Naive thymus-derived CD8-positive, alpha-beta T cell (primary cell): Measurements from ENCODE around the gene MGMT. TPM values are rescaled to one million over a fixed set of nuclear protein-coding genes. Genes with fewer than 3 reads are reported as not detected.

Experiments used
- ATAC-seq, 2 donors: fragments of 150-1000 bp; cut with Tn5 transposase in 1 of 2; sonication (Bioruptor Pico), chemical (Tn5 transposase) in 1 of 2; 1 replicate in 1 of 2; 2 replicates in 1 of 2; pipeline ENCODE4 v1.10.0; 2021; ENCODE audit warnings: mild to moderate bottlenecking in 2 of 2, moderate library complexity in 2 of 2
- POLR2A ChIA-PET: fragments of 350-600 bp; sonication (Branson Sonifier 250); formaldehyde crosslinking; loops from one replicate; lab custom pipeline; 2021; ENCODE audit warnings: antibody characterized with exemption; lab: Charles Lee
- DNase-seq, 10 donors: peaks; one replicate each; pipeline versions ENCODE4 v3.0.0 to v3.0.0-alpha.2; 2020 to 2022
- H3K27ac Mint-ChIP-seq, 10 donors: one replicate each; pipeline ENCODE4 v1.8.0; 2020 to 2022; ENCODE audit warnings: mild to moderate bottlenecking in 10 of 10, mixed read lengths in 10 of 10, moderate library complexity in 4 of 10, inconsistent platforms in 1 of 10
- H3K27me3 Mint-ChIP-seq, 5 donors: one replicate each; pipeline ENCODE4 v1.8.0; 2021 to 2022; ENCODE audit warnings: mixed read lengths in 5 of 5
- H3K36me3 Mint-ChIP-seq, 3 donors: one replicate each; pipeline ENCODE4 v1.8.0; 2020 to 2022; ENCODE audit warnings: mixed read lengths in 3 of 3, mild to moderate bottlenecking in 2 of 3, inconsistent platforms in 1 of 3
- H3K4me1 Mint-ChIP-seq, 4 donors: one replicate each; pipeline ENCODE4 v1.8.0; 2021 to 2022; ENCODE audit warnings: mixed read lengths in 4 of 4
- H3K4me3 Mint-ChIP-seq, 10 donors: one replicate each; pipeline ENCODE4 v1.8.0; 2020 to 2022; ENCODE audit warnings: mild to moderate bottlenecking in 10 of 10, mixed read lengths in 10 of 10, moderate library complexity in 6 of 10, inconsistent platforms in 1 of 10
- H3K9me3 Mint-ChIP-seq, 9 donors: one replicate each; pipeline ENCODE4 v1.8.0; 2020 to 2022; ENCODE audit warnings: mixed read lengths in 9 of 9, mild to moderate bottlenecking in 3 of 9, inconsistent platforms in 1 of 9, moderate library complexity in 1 of 9
- polyA plus RNA-seq, 3 donors: library from polyadenylated mRNA; unstranded; fragments of 300-500 nt; fragmentation: Illumina TruSeq; gene quantifications; one replicate each; pipeline ENCODE4 v1.2.3, GENCODE V29; 2021
- total RNA-seq, 8 experiments: library from RNA in 2 of 8; stranded (reverse) in 2 of 8; gene quantifications; one replicate each; pipeline ENCODE4 v1.2.3 and lab custom pipeline; 2021 to 2026

Gene MGMT
- total and polyA plus RNA-seq, 5 experiments from 2014 or later = 18.9 to 41.7 (median 32.2) TPM

- Mint-ChIP-seq H3K4me1 (no peaks in the 10 kb centered on the region), H3K4me3 (no peak overlapping the region), H3K27ac (no peak overlapping the region), H3K9me3 (peaks cover 12 to 43% (median 36%) of the 10 kb centered on the region in 9 donors), H3K36me3 (peaks cover 5 to 29% (median 13%) of the 10 kb centered on the region in 3 donors), H3K27me3 (peaks cover 0 to 13% (median 10%) of the 10 kb centered on the region in 5 donors)
- no peak for ATAC-seq
- POLR2A ChIA-PET = no interaction called here
- DNase-seq = no peak
Observed at GRCh38 chr10:129808092-129808983, 341.3 kb downstream of the MGMT start.

GRCh38 chr10:129809431-129809830, 342.4 kb downstream of the MGMT start:
- H3K27me3 Mint-ChIP-seq = peaks cover 0 to 13% (median 10%) of the 10 kb centered on the region in 5 donors
- POLR2A ChIA-PET = no interaction called here
- H3K4me1 Mint-ChIP-seq = no peaks in the 10 kb centered on the region
- peaks cover 6 to 34% (median 25%) of the 10 kb centered on the region in 9 donors for H3K9me3 Mint-ChIP-seq
- DNase-seq (no peak), ATAC-seq (no peak)
- peaks cover 3 to 18% (median 8%) of the 10 kb centered on the region in 3 donors for H3K36me3 Mint-ChIP-seq
- H3K27ac Mint-ChIP-seq = no peak overlapping the region
- no peak overlapping the region for H3K4me3 Mint-ChIP-seq

DNA sequence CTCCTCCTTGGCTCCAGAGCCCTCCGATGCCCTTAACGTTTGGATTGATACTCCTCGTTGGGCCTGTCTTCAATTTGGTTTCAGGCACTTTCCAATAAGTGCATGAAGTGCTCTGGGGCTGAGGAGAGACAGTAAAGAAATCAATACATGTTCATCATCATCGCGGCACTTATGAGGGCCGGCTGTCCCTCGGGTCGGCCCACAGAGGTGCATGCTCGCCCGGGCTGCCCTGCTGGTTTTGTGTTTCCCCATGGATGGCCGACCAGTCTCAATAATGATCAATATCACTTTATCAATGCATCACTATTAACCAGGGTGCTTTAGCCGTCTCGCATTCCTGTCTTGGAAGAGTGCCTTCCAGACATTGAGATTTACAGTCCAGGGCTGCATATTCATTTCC, 342.8 kb downstream of the MGMT start:
- Mint-ChIP-seq H3K4me1 (no peaks in the 10 kb centered on the region), H3K9me3 (peaks cover 5 to 30% (median 22%) of the 10 kb centered on the region in 9 donors), H3K27ac (no peak overlapping the region), H3K27me3 (peaks cover 0 to 13% (median 10%) of the 10 kb centered on the region in 5 donors), H3K4me3 (no peak overlapping the region), H3K36me3 (peaks cover 3 to 16% (median 7%) of the 10 kb centered on the region in 3 donors)
- DNase-seq = no peak
- POLR2A ChIA-PET = no interaction called here
- ATAC-seq = no peak

- Mint-ChIP-seq H3K4me1 (no peaks in the 10 kb centered on the region), H3K36me3 (peaks cover 3 to 16% (median 3%) of the 10 kb centered on the region in 3 donors), H3K27ac (no peak overlapping the region), H3K4me3 (no peak overlapping the region), H3K27me3 (peaks cover 0 to 18% (median 11%) of the 10 kb centered on the region in 5 donors), H3K9me3 (peaks cover 4 to 21% (median 12%) of the 10 kb centered on the region in 9 donors)
- POLR2A ChIA-PET = no interaction called here
- ATAC-seq (no peak), DNase-seq (no peak)
Observed at GRCh38 chr10:129811208-129811607, 344.2 kb downstream of the MGMT start.

DNA sequence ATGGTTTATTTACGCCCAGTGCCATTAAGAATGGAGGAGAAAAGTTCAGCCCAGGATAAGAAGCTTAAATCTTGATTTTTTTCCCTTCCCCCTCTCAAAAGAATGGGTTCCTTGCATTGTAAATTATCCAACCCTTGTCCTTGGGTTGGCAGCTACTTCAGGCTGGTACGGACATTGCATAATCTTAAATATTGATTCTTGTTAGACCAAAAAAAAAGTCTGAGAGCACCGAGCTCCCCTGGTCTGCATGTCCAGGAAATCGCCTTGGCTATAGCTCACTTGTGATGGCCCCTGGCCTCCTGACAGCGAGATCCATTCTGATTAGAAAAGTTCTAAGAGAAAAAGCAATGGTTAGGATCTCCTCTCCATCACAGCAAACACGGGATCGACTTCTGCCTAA, 345.4 kb downstream of the MGMT start:
- ATAC-seq = no peak
- POLR2A ChIA-PET = no interaction called here

GRCh38 chr10:129814681-129815646, 347.9 kb downstream of the MGMT start:
- POLR2A ChIA-PET = no interaction called here
- peaks cover 3 to 8% (median 7%) of the 10 kb centered on the region in 3 donors for H3K36me3 Mint-ChIP-seq
- peaks cover 0 to 17% (median 10%) of the 10 kb centered on the region in 5 donors for H3K27me3 Mint-ChIP-seq
- no peak overlapping the region for H3K27ac Mint-ChIP-seq
- H3K4me3 Mint-ChIP-seq = no peak overlapping the region
- DNase-seq (no peak), ATAC-seq (no peak)
- H3K9me3 Mint-ChIP-seq = peaks cover 0 to 18% (median 6%) of the 10 kb centered on the region in 9 donors
- H3K4me1 Mint-ChIP-seq = no peaks in the 10 kb centered on the region

More for the DNA sequence above, 345.4 kb downstream of the MGMT start:
- peaks cover 0 to 6% (median 3%) of the 10 kb centered on the region in 3 donors for H3K36me3 Mint-ChIP-seq
- peaks cover 0 to 9% (median 2%) of the 10 kb centered on the region in 9 donors for H3K9me3 Mint-ChIP-seq
- no peak for DNase-seq
- H3K4me3 Mint-ChIP-seq = no peak overlapping the region
- H3K27ac Mint-ChIP-seq = no peak overlapping the region
- peaks cover 0 to 17% (median 8%) of the 10 kb centered on the region in 5 donors for H3K27me3 Mint-ChIP-seq
- no peaks in the 10 kb centered on the region for H3K4me1 Mint-ChIP-seq

DNA sequence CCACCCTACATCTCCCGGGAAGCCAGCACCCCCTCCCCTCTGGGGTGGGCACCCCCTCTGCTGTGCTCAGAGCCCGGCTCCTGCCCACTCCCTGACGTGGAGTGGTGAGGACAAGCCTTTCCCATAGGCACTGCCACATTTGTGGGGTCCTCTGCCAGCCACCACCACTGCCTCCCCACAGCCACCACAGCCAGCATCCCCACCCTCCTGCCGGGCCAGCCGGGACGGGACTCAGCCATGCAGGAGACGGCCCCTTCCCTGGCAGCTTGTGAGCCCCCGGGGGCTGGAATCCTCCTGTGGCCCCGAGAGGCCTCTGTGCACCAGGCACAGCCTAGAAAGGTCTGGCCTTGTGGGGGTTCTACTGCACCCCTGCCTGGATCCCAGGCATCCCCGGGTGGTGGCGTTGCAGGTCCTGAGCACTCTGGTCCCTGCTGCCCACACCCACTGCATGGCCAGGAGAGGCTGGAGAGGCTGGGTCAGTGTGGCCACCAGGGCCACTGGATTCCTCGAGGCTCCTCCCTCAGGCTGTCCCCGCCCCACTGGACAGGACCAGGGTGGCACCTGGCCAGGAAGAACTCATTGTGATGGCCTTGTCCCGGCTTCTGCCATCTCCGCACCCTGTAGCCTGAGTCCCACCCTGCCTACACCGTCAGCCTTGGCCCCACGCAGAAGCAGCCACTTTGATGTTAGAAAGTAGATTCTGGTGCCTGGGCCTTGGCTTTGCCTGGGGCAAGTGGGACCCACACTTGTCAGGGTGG, 349.0 kb downstream of the MGMT start:
- peaks cover 3 to 8% (median 7%) of the 10 kb centered on the region in 3 donors for H3K36me3 Mint-ChIP-seq
- DNase-seq (no peak), ATAC-seq (no peak)
- H3K27me3 Mint-ChIP-seq = peaks cover 0 to 17% (median 10%) of the 10 kb centered on the region in 5 donors
- POLR2A ChIA-PET = no interaction called here
- no peaks in the 10 kb centered on the region for H3K4me1 Mint-ChIP-seq
- no peak overlapping the region for H3K4me3 Mint-ChIP-seq
- H3K9me3 Mint-ChIP-seq = peaks cover 0 to 19% (median 6%) of the 10 kb centered on the region in 9 donors
- no peak overlapping the region for H3K27ac Mint-ChIP-seq

DNA sequence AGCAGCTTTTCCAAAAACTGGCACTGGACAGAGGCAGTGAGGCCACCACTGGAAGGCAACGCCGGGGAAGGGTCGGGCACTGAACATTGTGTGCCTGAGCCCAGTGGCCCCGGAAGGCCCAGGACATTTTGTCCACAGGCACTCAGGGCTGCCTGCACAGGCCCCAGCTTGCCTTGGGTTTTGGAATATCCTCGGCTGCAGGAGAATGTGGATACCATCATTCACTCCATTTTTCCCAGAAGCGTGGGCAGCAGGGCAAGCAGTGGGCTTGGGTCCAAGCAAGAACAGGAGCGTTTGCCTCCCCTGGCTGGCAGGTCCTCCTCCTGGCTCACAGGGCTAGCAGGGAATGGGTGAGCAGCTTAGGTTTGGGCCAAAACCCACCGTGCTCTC, 349.6 kb downstream of the MGMT start:
- H3K4me3 Mint-ChIP-seq = no peak overlapping the region
- no peak overlapping the region for H3K27ac Mint-ChIP-seq
- POLR2A ChIA-PET = no interaction called here
- H3K36me3 Mint-ChIP-seq = peaks cover 3 to 8% (median 7%) of the 10 kb centered on the region in 3 donors
- ATAC-seq = no peak
- peaks cover 0 to 19% (median 6%) of the 10 kb centered on the region in 9 donors for H3K9me3 Mint-ChIP-seq
- no peak for DNase-seq
- no peaks in the 10 kb centered on the region for H3K4me1 Mint-ChIP-seq
- peaks cover 0 to 15% (median 10%) of the 10 kb centered on the region in 5 donors for H3K27me3 Mint-ChIP-seq
